Stimulated activated naive CD4-positive, alpha-beta T cell treated with Interleukin-2 at 50 U/mL for 16 hours (primary cell): ENCODE measurements around the gene DIAPH2.

Experiments
- DNase-seq: peaks from one replicate; lab custom pipeline; 2025; lab: John Stamatoyannopoulos, UW

The DIAPH2 gene

GRCh38 chrX:97308171-97308570 is 623.5 kb downstream of the DIAPH2 start:
- no peak for DNase-seq

- DNase-seq = no peak
These were observed 625.0 kb downstream of the DIAPH2 start for GRCh38 chrX:97309487-97310116.

GRCh38 chrX:97310373-97310772 is 625.7 kb downstream of the DIAPH2 start:
- no peak for DNase-seq

DNA sequence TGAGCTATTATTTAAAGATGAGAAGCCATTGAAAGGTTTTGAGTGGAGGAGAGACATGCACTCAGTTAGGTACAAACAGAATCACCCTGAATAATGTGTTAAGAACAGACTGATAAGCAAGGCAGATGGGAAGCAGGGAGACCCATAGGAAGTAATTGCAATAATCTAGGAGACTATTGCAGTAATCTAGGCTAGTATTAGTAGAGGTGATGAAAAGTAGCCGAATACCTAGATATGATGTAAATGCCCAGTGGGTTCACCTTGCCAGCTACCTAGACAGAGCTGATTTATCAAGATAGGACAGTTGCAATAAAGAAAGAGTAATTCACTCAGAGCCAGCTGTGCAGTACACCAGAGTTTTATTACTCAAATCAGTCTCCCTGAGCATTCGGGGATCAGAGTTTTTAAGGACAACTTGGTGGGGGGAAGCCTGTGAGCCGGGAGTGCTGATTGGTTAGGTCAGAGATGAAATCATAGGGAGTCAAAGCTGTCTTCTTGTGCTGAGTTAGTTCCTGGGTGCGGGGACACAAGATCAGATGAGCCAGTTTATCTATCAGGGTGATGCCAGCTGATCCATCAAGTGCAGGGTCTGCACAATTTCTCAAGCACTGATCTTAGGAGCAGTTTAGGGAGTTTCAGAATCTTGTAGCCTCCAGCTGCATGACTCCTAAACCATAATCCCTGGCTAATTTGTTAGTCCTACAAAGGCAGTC is 626.6 kb downstream of the DIAPH2 start:
- DNase-seq = no peak

DNA sequence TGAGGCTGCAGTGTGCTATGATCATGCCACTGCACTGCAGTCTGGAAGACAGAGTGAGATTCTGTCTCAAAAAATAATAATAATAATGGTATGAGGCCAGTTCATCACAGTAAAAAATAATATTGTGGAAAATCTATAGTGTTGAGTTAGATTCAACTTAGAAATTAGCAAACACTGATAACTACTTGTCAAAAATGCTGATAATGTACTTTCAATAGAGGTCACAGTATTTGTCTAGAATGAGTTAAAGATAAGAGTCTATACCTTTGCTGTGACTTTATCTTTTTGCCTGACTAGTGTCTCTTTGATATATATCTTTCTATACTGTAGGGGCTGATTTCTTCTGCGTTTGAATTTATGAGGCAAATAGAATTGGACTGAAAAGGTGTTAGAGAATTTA is 629.7 kb downstream of the DIAPH2 start:
- DNase-seq = no peak

- no peak for DNase-seq
These were observed 631.3 kb downstream of the DIAPH2 start for GRCh38 chrX:97315939-97316338.

- no peak for DNase-seq
These were observed 635.7 kb downstream of the DIAPH2 start for GRCh38 chrX:97320305-97320704.

DNA sequence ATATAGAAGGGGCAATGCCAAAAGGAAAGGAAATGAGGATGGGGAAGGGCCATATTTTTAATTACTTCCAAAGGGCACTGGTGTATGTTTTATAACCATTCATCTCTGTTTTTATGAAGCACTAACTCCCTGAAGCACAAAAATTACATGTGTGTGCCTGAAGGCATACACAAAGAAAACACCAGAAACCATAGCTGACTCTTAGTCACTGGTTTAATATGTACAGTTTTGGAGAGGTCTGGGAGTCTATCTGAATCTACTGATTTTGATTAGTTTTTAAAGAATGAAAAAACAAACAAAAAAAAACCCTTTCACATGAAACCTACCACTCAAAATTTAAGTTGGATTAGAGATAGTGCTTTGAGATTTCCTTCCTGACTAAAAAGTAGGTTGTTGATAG is 637.8 kb downstream of the DIAPH2 start:
- no peak for DNase-seq

- no peak for DNase-seq
These were observed 641.8 kb downstream of the DIAPH2 start for GRCh38 chrX:97326456-97326855.

DNA sequence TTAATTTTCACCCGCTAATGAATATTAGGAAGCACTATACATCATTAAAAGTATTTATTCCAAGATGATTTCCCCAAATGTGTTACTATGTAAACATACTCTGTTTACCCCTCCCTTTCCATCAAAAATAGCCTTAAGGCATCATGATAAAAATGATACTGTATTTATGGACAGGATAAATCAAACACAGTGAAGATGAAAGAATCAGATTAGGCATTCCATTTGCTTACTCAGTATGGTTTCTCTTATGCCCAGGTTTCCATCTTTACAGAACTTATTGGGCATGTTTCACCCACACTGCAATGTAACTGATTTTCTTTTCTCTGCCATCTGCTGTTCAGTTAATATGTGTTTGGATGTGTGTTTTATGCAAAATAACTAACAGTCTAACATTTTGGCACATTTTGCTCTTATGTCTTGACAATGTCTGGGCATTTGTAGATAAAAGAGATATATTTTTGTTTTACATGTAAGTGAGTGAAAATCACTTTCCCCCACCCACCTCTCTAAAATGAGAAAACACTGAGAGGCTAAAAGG is 644.3 kb downstream of the DIAPH2 start:
- no peak for DNase-seq

DNA sequence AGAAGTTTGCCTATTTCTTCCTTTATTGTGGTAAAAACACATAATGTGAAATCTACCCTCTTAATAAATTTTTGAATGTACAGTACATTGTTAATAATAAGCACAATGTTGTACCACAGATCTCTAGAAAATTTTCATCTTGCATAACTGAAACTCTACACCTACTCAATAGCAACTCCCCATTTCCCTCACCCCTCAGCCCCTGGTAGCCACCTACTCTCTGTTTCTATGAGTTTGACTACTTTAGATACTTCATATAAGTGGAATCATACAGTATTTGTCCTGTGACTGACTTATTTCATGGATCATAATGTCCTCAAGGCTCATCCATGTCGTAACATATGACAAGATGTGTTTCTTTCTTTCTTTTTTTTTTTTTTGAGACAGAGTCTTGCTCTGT is 645.5 kb downstream of the DIAPH2 start:
- DNase-seq = no peak

DNA sequence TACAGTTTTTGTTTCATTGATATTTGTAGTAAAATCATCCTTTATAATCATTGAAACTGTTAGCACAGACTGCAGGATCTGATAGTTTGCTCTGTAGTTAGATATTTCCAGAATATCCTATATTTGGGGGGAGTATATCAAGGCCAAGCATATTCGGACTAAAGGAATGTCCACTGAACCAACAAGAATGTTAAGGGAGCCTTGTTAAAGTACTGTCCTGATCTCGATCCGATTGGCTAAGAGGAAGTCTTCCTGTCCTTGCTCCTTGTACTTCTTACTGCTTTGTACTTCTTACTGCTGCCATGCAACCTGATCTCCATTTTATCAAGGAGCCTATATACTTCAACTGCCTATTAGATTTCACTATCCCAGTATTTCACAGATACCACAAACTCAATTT is 648.3 kb downstream of the DIAPH2 start:
- no peak for DNase-seq

GRCh38 chrX:97334850-97335249 is 650.2 kb downstream of the DIAPH2 start:
- DNase-seq = no peak

DNA sequence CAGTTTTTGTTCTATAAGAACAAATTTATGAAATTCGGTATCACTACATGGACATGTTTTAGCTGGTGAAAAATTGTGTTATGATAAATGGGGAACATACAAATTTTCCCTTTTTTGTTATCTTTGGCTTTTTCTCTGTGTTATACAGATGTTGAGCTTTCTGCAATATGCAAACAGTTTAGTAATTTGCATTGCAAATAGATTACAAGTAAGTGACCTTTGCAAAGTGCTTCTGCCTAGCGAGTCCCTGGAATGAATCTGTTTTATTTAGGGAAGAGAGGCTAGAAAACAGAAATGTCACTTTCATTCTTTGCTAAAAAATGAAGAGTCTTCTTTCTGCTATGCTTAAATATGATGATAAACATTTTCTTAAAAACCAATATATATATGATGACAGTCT is 660.1 kb downstream of the DIAPH2 start:
- no peak for DNase-seq

- no peak for DNase-seq
These were observed 674.3 kb downstream of the DIAPH2 start for GRCh38 chrX:97358941-97359340.

DNA sequence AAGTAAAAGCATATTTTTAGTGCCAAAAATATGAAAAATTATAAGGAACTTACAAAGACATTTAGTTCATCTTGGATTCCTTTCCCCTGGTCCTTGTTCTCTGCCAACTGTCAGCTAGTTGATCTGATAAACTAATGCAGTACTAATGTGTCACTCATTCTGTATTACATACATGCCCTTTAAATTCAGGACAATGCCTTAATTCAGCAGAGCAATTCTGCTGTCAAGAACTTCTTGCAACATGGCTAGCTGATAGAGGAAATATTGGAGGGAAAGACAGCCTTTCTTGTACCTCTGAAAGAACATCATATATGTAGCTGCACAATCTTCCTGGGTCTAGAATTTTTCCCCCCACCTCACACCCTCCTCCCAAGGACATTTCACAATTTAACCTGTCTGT is 679.2 kb downstream of the DIAPH2 start:
- DNase-seq = no peak

DNA sequence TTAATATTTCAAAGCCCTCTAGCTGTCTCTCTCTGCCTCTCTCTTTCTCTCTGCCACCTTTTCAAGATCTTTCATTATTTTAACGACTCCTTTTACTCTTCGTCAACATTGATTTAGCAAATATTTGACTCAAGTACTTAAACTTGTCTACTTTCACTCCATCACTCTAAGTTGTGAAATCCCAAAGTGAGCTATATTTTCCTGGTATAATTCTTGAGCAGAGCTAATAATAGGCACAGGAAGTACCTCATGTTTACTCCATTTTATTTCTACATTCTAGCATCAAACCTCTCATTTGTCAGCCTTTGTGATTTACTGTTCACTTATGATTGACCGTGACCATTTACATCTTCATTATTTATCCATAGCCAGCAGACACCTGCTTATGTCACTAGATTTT is 681.6 kb downstream of the DIAPH2 start:
- DNase-seq = no peak

DNA sequence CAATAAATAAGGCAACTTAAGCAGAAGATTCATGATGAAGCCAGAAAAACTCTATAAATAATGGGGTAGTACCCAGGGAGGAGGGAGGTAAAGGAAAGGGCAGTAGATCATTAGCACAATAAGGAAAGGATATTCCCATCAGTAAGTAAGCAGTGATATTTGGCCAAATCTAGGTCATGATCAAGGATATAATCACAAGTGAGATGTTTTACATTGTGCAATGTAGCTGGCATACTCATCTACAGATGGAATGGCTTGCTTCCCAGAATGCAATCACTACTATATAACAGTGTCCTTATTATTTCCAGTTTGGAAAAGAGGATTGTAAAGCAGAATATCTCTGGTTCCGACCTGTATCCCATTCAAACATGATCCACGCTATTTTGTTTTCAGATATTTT is 682.5 kb downstream of the DIAPH2 start:
- no peak for DNase-seq

DNA sequence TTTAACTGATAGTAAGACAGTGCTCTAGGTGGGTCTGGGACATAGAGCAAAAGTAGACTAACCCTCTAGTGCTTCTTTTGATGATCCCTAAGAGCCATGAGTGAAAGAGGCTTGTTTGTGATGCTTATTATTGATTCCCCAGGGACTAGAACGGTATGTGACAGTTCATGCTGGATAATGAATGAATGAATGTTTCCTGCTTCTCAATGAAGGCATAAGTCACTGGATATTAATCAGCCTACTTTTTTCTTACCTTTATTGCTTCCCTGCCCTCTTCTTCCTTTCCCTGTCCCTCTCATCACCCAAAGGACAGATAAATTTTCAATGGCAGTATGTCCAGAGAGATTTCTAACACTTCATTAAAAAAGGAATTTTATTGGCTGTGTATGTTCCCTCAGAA is 685.3 kb downstream of the DIAPH2 start:
- DNase-seq = no peak

- DNase-seq = no peak
These were observed 687.5 kb downstream of the DIAPH2 start for GRCh38 chrX:97372001-97372766.

DNA sequence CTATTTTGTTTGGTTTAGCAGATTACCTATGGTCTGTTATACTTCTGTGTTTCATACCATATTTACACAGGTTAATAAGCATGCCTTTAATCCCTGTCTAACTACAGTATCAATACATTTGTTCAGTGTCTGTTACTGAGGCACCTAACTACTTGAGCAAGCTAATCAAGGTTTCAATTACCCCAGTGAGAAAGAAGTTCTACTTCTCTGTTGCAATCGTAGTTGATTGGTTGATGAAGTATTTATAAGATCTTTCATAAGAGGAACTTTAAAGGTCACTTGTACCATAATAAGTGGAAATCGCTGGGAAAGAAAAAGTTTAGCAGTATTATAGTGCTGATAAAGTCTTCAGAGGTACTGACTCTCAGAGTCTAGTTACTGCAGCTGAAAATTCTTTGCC is 689.6 kb downstream of the DIAPH2 start:
- DNase-seq = no peak

DNA sequence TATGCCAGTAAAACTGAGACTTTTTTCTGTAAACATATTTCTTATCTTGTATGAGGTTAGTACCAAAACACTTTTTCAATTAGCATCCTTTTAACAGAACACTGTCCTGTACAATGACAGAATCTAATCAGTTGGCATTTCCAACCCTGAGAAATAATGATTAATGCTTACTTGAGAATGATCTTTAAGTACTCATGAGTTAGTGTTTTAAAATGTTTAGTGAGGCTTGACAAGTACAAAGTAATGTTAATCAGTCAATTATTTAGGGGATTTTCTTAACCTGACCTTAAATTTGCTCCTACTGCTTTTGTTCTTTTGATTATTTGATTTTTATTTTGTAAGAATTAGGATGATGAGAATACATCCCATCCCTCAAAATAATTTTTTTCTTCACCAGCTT is 695.6 kb downstream of the DIAPH2 start:
- no peak for DNase-seq

DNA sequence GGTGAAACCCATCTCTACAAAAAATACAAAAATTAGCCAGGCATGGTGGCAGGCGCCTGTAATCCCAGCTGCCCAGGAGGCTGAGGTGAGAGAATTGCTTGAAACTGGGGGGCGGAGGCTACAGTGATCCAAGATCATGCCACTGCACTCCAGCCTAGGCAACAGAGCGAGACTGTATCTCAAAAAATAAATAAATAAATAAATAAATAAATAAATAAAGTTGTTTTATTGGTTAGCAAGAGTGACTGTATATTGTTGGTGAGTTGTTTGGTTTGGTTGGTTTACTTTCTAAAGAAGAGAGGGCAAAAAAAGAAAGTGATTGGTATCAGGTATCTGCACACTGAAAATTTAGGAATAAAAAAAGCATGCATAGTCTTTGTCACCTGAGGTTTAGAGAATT is 700.0 kb downstream of the DIAPH2 start:
- no peak for DNase-seq
